Measurements from ENCODE around the gene UBN2.
A peak's percentile ranks its signal among the peaks of the same experiment; 100 is the strongest.

- TF ChIP-seq CTCF (IDR thresholded peaks at IDR 0.05; ENCODE audit: insufficient read depth, low read length): peak; percentile 50
- 0 out of 2 replicates have a peak, but pooled peaks have one; percentile 24 for TF ChIP-seq POLR2AphosphoS5 (IDR thresholded peaks at IDR 0.05; ENCODE audit: low read depth)
- peak; percentile 97 for TF ChIP-seq GABPA (IDR thresholded peaks at IDR 0.05; ENCODE audit: low read depth)
- no peak for TF ChIP-seq REST (IDR thresholded peaks at IDR 0.05; ENCODE audit: insufficient replicate concordance, low read depth)
- peak; percentile 25; the same call in 1 of the 2 replicates for TF ChIP-seq SPI1 (IDR thresholded peaks at IDR 0.05; ENCODE audit: borderline replicate concordance, low read depth)
Observed at GRCh38 chr7:139340037-139340807, 109.2 kb downstream of the UBN2 start.

Measured in HL-60 (cell line).